PFSK-1 (cell line): ENCODE measurements around the gene PEX7.

Source experiments
- POLR2AphosphoS5 ChIP-seq: IDR thresholded peaks from 2 replicates; pipeline ENCODE4 v1.6.1; 2012; ENCODE audit warnings: low read depth, mild to moderate bottlenecking, control low read depth, low read length, moderate library complexity
- REST ChIP-seq, 2 experiments: IDR thresholded peaks; 2 replicates each; pipeline versions ENCODE4 v1.6.1 to v1.8.0; 2011 to 2012; ENCODE audit warnings: low read depth in 2 of 2, low read length in 2 of 2, control low read depth in 1 of 2, inconsistent platforms in 1 of 2, mild to moderate bottlenecking in 1 of 2, moderate library complexity in 1 of 2; ENCODE audit not compliant: insufficient read depth in 1 of 2
- SIN3A ChIP-seq: IDR thresholded peaks from 2 replicates; pipeline ENCODE4 v1.6.1; 2012; ENCODE audit warnings: mild to moderate bottlenecking, low read length, moderate library complexity, borderline replicate concordance; ENCODE audit not compliant: insufficient read depth

DNA sequence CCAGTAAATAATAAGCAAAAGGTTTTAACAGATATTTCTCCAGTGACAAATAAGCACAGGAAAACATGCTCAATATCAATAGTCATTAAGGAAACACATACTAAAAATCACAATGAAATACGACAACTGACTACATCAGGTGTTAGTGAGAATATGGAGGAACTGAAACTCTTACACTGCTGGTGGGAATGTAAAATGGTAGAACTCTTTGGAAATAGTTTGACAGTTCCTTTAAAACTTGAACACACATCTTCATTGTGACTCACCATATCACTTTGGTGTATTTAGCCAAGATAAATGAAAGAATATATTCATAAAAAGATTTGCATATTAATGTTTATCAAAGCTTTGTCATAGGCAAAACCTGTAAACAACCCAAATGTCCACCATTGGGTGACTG is 18.8 kb upstream of the PEX7 start:
- TF ChIP-seq REST (IDR thresholded peaks at IDR 0.05; ENCODE audit: insufficient read depth in 1 of 2, low read depth in 2 of 2, low read length in 2 of 2) (no peak), POLR2AphosphoS5 (no peak), SIN3A (no peak)
